Stimulated activated CD8-positive, alpha-beta memory T cell treated with anti-CD3 and anti-CD28 coated beads, Interleukin-12 subunit alpha, Interleukin-12 subunit beta, amount 100 ng/mL, for 24 hours (primary cell): ENCODE results near the gene COP1.

Experiments used
- DNase-seq: peaks from one replicate; pipeline ENCODE4 v3.0.0-alpha.2; 2020; ENCODE audit errors: extremely low read depth

Gene COP1

DNA sequence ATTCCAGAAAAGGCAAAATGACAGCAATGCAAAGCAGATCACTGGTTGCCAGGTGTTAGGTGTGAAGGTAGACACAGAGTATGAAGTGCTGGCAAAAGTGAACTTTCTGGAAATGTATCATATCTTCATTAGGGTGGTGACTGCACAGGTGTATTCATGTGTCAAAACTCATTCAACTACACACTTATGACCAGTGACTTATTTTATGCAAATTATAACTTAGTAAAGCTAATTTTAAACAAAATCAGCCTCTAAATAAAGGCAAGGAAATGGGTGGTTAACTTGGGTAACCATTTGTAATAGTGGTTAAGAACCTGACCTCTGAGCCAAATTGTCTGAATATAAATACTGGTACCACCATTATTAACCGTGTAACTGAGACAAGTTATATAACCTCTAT is 7.4 kb downstream of the COP1 start:
- no peak for DNase-seq

- no peak for DNase-seq
Observed at GRCh38 chr1:176198413-176198812, 8.7 kb downstream of the COP1 start.

GRCh38 chr1:176196728-176197127 is 10.4 kb downstream of the COP1 start:
- DNase-seq, result no peak

GRCh38 chr1:176195547-176195946 is 11.5 kb downstream of the COP1 start:
- no peak for DNase-seq

DNA sequence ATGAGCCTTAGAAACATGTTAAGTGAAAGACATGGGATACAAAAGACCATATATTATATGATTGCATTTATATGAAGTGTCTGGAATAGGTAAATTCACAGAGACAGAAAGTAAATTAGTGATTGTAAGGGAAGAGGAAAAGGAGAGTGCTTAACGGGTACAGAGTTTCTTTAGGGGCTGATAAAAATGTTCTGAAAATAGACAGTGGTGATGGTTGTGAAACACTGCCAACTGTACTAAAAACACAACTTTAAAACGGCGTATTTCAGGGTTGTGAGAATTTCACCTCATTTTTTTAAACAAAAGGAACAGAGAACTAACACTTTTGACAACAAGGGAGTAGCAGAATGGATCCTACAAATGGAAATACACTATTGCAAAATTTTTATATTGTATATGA is 13.4 kb downstream of the COP1 start:
- no peak for DNase-seq

DNA sequence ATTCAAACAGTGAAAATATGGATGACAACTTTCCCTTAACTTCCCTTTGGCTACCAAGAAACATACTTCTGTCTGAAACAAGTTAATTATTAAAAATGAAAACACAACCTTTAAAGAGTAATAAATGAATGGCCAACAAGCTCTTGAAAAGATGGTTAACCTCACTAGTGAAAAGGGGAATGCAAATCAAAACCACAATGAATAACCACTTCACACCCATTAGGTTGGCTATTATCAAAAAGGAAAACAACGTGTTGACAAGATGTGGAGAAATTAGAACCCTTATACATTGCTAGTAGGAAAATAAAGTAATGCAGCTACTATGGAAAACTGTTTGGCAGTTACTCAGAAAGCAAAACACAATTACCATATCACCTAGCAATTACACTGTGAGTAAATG is 14.1 kb downstream of the COP1 start:
- no peak for DNase-seq

DNA sequence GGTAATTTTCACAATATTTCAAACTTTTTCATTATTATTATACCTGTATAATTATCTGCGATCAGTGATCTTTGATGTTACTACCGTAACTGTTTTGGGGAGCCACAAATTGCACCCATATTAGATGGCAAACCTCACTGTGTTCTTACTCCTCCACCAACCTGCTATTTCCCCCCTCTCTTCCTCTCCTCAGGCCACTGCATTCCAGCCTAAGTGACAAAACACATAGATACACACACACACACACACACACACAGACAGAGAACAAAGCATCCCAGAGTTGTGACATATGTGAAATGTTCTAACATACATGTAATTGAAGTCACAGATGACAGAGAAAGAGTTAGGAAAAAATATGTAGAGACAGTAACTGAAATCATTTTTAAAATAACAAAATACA is 18.5 kb downstream of the COP1 start:
- DNase-seq, result no peak

- DNase-seq, result no peak
Observed at GRCh38 chr1:176187001-176187400, 20.1 kb downstream of the COP1 start.

DNA sequence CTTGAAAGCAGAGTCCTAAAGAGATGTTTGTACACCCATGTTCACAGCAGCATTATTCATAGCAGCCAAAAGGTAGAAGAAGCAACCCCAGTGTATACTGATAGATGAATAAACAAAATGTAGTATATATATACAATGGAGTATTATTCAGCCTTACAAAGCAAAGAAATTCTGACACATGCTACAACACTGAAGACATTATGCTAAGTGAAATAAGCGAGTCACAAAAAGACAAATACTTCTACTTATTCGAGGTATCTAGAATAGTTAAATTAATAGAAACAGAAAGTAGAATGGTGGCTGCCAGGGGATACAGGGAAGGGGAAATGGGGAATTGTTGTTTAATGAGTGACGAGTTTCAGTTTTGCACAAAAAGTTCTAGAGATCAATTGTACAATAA is 23.5 kb downstream of the COP1 start:
- no peak for DNase-seq

DNA sequence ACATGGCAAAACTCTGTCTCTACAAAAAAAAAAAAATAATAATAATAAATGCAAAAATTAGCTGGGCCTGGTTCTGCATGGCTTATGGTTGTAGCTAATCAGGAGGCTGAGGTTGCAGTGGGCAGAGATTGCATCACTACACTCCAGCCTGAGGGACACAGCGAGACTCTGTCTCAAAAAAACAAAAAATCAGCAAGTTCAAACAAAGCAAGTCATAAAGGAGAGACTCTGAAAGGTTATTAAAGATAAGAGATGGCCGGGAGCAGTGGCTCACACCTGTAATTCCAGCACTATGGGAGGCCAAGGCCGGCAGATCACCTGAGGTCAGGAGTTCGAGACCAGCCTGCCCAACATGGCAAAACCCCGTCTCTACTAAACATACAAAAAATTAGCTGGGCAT is 28.8 kb downstream of the COP1 start:
- no peak for DNase-seq

GRCh38 chr1:176177764-176178163 is 29.3 kb downstream of the COP1 start:
- no peak for DNase-seq

DNA sequence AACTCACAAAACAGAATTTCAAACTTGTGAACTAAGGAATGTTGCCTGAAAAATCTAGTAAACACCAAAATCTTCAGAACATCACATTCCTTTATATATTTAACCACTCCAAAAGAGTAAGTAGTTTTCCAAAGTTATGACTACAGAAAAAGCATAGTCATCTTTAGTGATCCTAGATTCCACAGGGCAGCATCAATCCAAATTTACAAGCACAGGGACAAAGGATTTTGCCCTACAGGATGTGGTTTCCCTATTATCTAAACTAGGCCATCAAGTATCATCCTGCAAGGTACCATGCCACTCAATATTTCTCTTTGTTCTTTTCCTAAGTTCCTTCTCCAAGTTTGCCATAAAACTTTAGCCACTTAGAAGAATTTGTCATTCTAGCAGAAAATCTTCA is 33.0 kb downstream of the COP1 start:
- DNase-seq, result no peak

GRCh38 chr1:176172215-176172614 is 34.9 kb downstream of the COP1 start:
- no peak for DNase-seq

- DNase-seq, result no peak
Observed at GRCh38 chr1:176167210-176167609, 39.9 kb downstream of the COP1 start.

DNA sequence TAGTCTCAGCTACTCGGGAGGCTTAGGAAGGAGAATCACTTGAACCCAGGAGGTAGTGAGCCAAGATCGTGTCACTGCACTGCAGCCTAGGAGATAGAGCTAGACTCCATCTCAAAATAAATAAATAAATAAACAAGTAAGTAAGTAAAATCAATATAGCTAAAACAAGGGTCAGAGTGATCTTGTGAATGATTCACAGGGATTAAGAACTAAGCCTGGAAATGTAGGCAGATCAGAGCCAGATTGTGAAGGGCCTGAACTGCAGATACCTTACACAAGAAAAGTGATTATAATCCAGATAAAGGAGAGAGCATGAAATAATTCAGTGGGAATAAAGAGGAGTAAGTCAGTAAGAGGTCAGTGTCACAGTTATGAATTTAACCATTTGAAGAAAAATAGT is 41.5 kb downstream of the COP1 start:
- DNase-seq, result no peak

GRCh38 chr1:176164014-176164678 is 42.9 kb downstream of the COP1 start:
- no peak for DNase-seq

DNA sequence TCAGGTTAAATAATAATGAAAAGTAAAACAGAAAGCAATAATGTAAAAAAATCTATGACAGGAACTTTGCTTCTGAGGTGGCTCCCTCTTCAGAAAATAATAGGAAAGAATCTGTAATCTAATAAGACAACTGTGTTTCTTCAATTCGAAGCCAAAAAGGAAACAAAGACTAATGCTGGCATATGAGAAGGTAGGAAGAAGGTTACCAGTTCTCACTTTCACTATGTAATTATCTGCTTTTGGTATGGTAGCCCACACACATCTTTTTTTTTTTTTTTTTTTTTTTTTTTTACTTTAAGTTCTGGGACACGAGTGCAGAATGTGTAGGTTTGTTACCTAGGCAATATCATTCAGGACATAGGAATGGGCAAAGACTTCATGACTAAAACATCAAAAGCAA is 47.1 kb downstream of the COP1 start:
- DNase-seq, result no peak

- DNase-seq, result no peak
Observed at GRCh38 chr1:176157995-176158394, 49.1 kb downstream of the COP1 start.

DNA sequence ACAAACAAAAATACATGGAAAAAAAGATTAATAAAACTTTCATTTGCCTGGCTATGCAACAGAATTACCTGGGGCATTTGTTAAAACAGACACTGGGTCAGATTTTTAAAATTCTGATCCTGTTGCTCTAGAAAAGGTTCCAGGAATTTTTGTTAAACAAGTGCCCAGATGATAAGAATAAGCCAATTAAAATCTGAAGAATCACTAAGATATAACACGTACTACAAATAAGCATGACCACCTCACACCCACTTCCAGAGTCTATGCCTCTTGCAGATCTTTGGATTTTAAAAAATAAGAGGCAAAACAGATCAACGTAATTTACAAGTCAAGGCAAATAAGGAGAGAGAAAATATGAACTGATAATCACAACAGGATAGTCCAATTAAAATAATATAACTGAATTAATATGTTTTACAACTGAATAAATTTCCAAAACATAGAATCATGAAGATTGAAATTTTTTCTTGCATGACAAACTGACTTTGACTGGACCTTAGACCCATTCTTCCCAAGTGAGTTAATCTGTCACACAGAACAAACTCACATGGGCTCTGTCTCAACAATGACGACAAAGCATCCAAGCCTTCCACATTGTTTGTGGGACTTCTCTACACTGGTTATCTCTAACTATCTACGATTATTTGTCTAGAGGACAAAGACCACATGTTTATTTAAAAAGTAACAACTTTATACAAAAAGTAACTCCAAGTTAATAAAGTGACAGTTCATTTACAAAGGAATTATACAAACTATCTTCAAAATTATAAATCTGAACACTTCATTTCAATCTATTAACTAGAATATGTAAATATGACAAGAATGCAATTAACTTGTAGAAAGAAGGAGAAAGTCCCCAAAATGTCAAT is 56.9 kb downstream of the COP1 start:
- DNase-seq, result no peak

DNA sequence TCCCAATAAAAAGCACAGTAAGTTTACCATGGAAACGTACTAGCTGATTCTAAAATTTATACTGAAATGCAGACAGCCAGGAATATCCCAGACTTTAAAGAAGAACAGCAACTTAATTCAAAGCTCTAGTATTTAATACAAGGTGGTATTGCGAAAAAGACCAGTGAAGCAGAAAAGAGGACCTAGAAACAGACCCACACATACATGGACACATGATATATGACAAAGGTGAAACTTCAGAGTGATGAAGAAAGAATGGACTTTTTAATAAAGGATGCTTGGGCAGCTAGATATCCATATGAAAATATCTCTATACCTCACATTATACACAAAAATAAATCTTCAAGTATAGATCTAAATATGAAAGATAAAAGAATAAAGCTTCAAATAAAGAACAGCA is 62.6 kb downstream of the COP1 start:
- no peak for DNase-seq

GRCh38 chr1:176142973-176143372 is 64.1 kb downstream of the COP1 start:
- DNase-seq, result no peak

DNA sequence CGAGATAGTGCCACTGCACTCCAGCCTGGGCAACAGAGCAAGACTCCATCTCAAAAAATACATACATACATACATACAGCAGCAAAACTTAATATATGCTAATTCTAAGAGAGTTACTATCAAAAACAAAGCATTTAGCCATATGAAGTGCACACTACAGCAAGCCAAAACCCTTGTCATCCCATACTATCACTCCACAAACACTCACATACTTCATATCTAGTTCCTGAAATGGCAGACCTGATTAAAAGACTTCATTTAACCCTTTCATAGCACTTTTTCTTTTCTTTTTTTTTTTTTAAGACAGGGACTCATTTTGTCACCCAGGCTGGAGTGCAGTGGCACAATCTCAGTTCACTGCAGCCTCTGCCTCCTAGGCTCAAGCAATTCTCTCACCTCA is 65.6 kb downstream of the COP1 start:
- DNase-seq, result no peak

GRCh38 chr1:176136891-176137290 is 70.2 kb downstream of the COP1 start:
- DNase-seq, result no peak

DNA sequence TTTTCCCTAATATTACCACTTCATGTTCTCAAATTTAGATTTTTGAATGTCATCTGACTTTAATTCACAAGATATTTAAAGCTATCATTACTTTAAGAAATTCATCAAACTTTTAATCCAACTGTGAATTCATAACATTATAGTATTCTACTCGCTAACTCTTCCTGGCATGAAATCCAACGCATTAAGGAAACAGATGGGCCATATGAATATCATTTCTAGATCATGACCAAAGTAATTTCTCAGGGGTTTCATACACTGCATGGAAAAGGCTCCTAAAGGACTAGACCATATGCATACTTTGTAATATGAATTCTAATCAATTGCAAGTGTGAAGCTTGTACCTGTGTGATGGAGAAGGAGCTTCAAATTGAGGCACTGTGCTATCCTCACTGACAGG is 72.4 kb downstream of the COP1 start:
- no peak for DNase-seq
